Prostate gland (tissue), 2 donors: ENCODE measurements around the gene USP24.

Experiments
- CTCF ChIP-seq, 4 experiments: fragments of 200-600 bp in 2 of 4; fragments of 450-650 bp in 2 of 4; sonication (generic) in 2 of 4; IDR thresholded peaks; 1 replicate in 3 of 4; 2 replicates in 1 of 4; pipeline ENCODE4 v1.5.1; 2016 to 2019; ENCODE audit warnings: antibody characterized with exemption in 4 of 4, mild to moderate bottlenecking in 2 of 4, moderate library complexity in 2 of 4
- POLR2A ChIP-seq: fragments of 450-650 bp; IDR thresholded peaks from one replicate; pipeline ENCODE4 v1.6.1; 2016; ENCODE audit warnings: antibody characterized with exemption, mild to moderate bottlenecking

GRCh38 chr1:55225228-55225627 is 10.1 kb upstream of the USP24 start:
- TF ChIP-seq CTCF (IDR thresholded peaks at IDR 0.05), result no peak
- TF ChIP-seq POLR2A, result no peak
